ENCODE data around the gene FMC1. TPM values are rescaled to one million over a fixed set of nuclear protein-coding genes. Genes with fewer than 3 reads are reported as not detected.

FMC1 gene
- total RNA-seq, 1 experiment from 2014 or later, result 24.7 TPM

GRCh38 chr7:139370943-139371313 lies 29.8 kb downstream of the FMC1 start:
- H4K20me1 ChIP-seq (ENCODE audit: insufficient read depth, low read depth, low read length), result peaks cover 11% of the 10 kb centered on the region; the same call in 1 of the 2 replicates
- no peaks in the 10 kb centered on the region for H3K9me2 ChIP-seq (replicated peaks; ENCODE audit: insufficient read depth, low read length)
- H3K4me2 ChIP-seq (ENCODE audit: low read depth, low read length, poor library complexity, severe bottlenecking), result no peak overlapping the region
- no peak overlapping the region for H3K4me3 ChIP-seq (ENCODE audit: low read length)
- no peaks in the 10 kb centered on the region for H3K9me3 ChIP-seq (ENCODE audit: low read length)
- H3K79me2 ChIP-seq (ENCODE audit: low read length), result peaks cover 100% of the 10 kb centered on the region
- DNase-seq, result no peak
- no peak overlapping the region for H3K27ac ChIP-seq (ENCODE audit: low read length)
- H3K4me1 ChIP-seq (ENCODE audit: low read length), result peaks cover 12% of the 10 kb centered on the region; the same call in 1 of the 2 replicates
- H2AFZ ChIP-seq (ENCODE audit: low read length), result no peak overlapping the region
- H3K27me3 ChIP-seq (ENCODE audit: low read length), result no peaks in the 10 kb centered on the region
- no peak overlapping the region for H3K9ac ChIP-seq (ENCODE audit: low read length)
- peaks cover 40% of the 10 kb centered on the region; the same call in 1 of the 2 replicates for H3K36me3 ChIP-seq (ENCODE audit: insufficient read depth, low read length)

- Histone ChIP-seq H3K4me1 (ENCODE audit: low read length) (peaks cover 5% of the 10 kb centered on the region; the same call in 1 of the 2 replicates), H3K4me2 (ENCODE audit: low read depth, low read length, poor library complexity, severe bottlenecking) (no peak overlapping the region), H3K4me3 (ENCODE audit: low read length) (no peak overlapping the region), H3K9me2 (replicated peaks; ENCODE audit: insufficient read depth, low read length) (no peaks in the 10 kb centered on the region), H2AFZ (ENCODE audit: low read length) (no peak overlapping the region), H3K9me3 (ENCODE audit: low read length) (no peaks in the 10 kb centered on the region), H3K9ac (ENCODE audit: low read length) (no peak overlapping the region), H3K27ac (ENCODE audit: low read length) (no peak overlapping the region), H3K27me3 (ENCODE audit: low read length) (no peaks in the 10 kb centered on the region), H4K20me1 (ENCODE audit: insufficient read depth, low read depth, low read length) (no peaks in the 10 kb centered on the region), H3K79me2 (ENCODE audit: low read length) (peaks cover 92% of the 10 kb centered on the region), H3K36me3 (ENCODE audit: insufficient read depth, low read length) (peaks cover 50% of the 10 kb centered on the region)
- no peak for DNase-seq
Observed at GRCh38 chr7:139374246-139374645, 33.1 kb downstream of the FMC1 start.

- no peaks in the 10 kb centered on the region for H4K20me1 ChIP-seq (ENCODE audit: insufficient read depth, low read depth, low read length)
- H3K79me2 ChIP-seq (ENCODE audit: low read length), result peaks cover 81% of the 10 kb centered on the region
- peaks cover 39% of the 10 kb centered on the region for H3K36me3 ChIP-seq (ENCODE audit: insufficient read depth, low read length)
Observed at GRCh38 chr7:139382439-139382838, 41.3 kb downstream of the FMC1 start.

GRCh38 chr7:139384611-139385010 lies 43.5 kb downstream of the FMC1 start:
- no peak for DNase-seq
- H3K9me3 ChIP-seq (ENCODE audit: low read length), result no peaks in the 10 kb centered on the region
- H2AFZ ChIP-seq (ENCODE audit: low read length), result no peak overlapping the region
- no peak overlapping the region for H3K9ac ChIP-seq (ENCODE audit: low read length)
- peaks cover 49% of the 10 kb centered on the region for H3K36me3 ChIP-seq (ENCODE audit: insufficient read depth, low read length)
- no peak overlapping the region for H3K27ac ChIP-seq (ENCODE audit: low read length)
- no peak overlapping the region for H3K4me3 ChIP-seq (ENCODE audit: low read length)
- no peaks in the 10 kb centered on the region for H3K9me2 ChIP-seq (replicated peaks; ENCODE audit: insufficient read depth, low read length)
- no peaks in the 10 kb centered on the region for H3K4me1 ChIP-seq (ENCODE audit: low read length)
- 0 out of 2 replicates have a peak, but pooled peaks cover 4% of the 10 kb centered on the region for H4K20me1 ChIP-seq (ENCODE audit: insufficient read depth, low read depth, low read length)
- no peaks in the 10 kb centered on the region for H3K27me3 ChIP-seq (ENCODE audit: low read length)
- H3K4me2 ChIP-seq (ENCODE audit: low read depth, low read length, poor library complexity, severe bottlenecking), result no peak overlapping the region
- peaks cover 86% of the 10 kb centered on the region for H3K79me2 ChIP-seq (ENCODE audit: low read length)

More at GRCh38 chr7:139382439-139382838, 41.3 kb downstream of the FMC1 start:
- Histone ChIP-seq H3K9ac (ENCODE audit: low read length) (no peak overlapping the region), H3K4me2 (ENCODE audit: low read depth, low read length, poor library complexity, severe bottlenecking) (no peak overlapping the region), H3K9me3 (ENCODE audit: low read length) (no peaks in the 10 kb centered on the region), H3K27ac (ENCODE audit: low read length) (no peak overlapping the region), H3K4me1 (ENCODE audit: low read length) (no peaks in the 10 kb centered on the region), H2AFZ (ENCODE audit: low read length) (no peak overlapping the region), H3K9me2 (replicated peaks; ENCODE audit: insufficient read depth, low read length) (no peaks in the 10 kb centered on the region), H3K27me3 (ENCODE audit: low read length) (no peaks in the 10 kb centered on the region), H3K4me3 (ENCODE audit: low read length) (no peak overlapping the region)
- DNase-seq, result no peak

- H2AFZ ChIP-seq (ENCODE audit: low read length), result no peak overlapping the region
Observed at GRCh38 chr7:139387594-139387993, 46.5 kb downstream of the FMC1 start.

GRCh38 chr7:139389091-139389490 lies 48.0 kb downstream of the FMC1 start:
- Histone ChIP-seq H3K36me3 (ENCODE audit: insufficient read depth, low read length) (peaks cover 55% of the 10 kb centered on the region), H3K9ac (ENCODE audit: low read length) (no peak overlapping the region), H3K4me1 (ENCODE audit: low read length) (no peaks in the 10 kb centered on the region), H4K20me1 (ENCODE audit: insufficient read depth, low read depth, low read length) (0 out of 2 replicates have a peak, but pooled peaks cover 4% of the 10 kb centered on the region), H3K79me2 (ENCODE audit: low read length) (peaks cover 92% of the 10 kb centered on the region), H2AFZ (ENCODE audit: low read length) (no peak overlapping the region), H3K9me2 (replicated peaks; ENCODE audit: insufficient read depth, low read length) (no peaks in the 10 kb centered on the region), H3K4me2 (ENCODE audit: low read depth, low read length, poor library complexity, severe bottlenecking) (no peak overlapping the region), H3K9me3 (ENCODE audit: low read length) (no peaks in the 10 kb centered on the region), H3K4me3 (ENCODE audit: low read length) (no peak overlapping the region), H3K27ac (ENCODE audit: low read length) (no peak overlapping the region), H3K27me3 (ENCODE audit: low read length) (no peaks in the 10 kb centered on the region)
- DNase-seq, result no peak

More at GRCh38 chr7:139387594-139387993, 46.5 kb downstream of the FMC1 start:
- Histone ChIP-seq H3K4me2 (ENCODE audit: low read depth, low read length, poor library complexity, severe bottlenecking) (no peak overlapping the region), H3K4me3 (ENCODE audit: low read length) (no peak overlapping the region), H3K27me3 (ENCODE audit: low read length) (no peaks in the 10 kb centered on the region), H3K9me3 (ENCODE audit: low read length) (no peaks in the 10 kb centered on the region), H3K27ac (ENCODE audit: low read length) (no peak overlapping the region), H3K79me2 (ENCODE audit: low read length) (peaks cover 85% of the 10 kb centered on the region), H4K20me1 (ENCODE audit: insufficient read depth, low read depth, low read length) (0 out of 2 replicates have a peak, but pooled peaks cover 4% of the 10 kb centered on the region), H3K9me2 (replicated peaks; ENCODE audit: insufficient read depth, low read length) (no peaks in the 10 kb centered on the region), H3K4me1 (ENCODE audit: low read length) (no peaks in the 10 kb centered on the region), H3K36me3 (ENCODE audit: insufficient read depth, low read length) (peaks cover 58% of the 10 kb centered on the region), H3K9ac (ENCODE audit: low read length) (no peak overlapping the region)
- DNase-seq, result no peak

GRCh38 chr7:139389774-139390173 lies 48.6 kb downstream of the FMC1 start:
- DNase-seq, result no peak
- H3K4me2 ChIP-seq (ENCODE audit: low read depth, low read length, poor library complexity, severe bottlenecking), result no peak overlapping the region
- H3K9me2 ChIP-seq (replicated peaks; ENCODE audit: insufficient read depth, low read length), result no peaks in the 10 kb centered on the region
- no peaks in the 10 kb centered on the region for H3K4me1 ChIP-seq (ENCODE audit: low read length)
- peaks cover 92% of the 10 kb centered on the region for H3K79me2 ChIP-seq (ENCODE audit: low read length)
- no peak overlapping the region for H2AFZ ChIP-seq (ENCODE audit: low read length)
- H3K36me3 ChIP-seq (ENCODE audit: insufficient read depth, low read length), result peaks cover 52% of the 10 kb centered on the region
- no peak overlapping the region for H3K4me3 ChIP-seq (ENCODE audit: low read length)
- H3K9ac ChIP-seq (ENCODE audit: low read length), result no peak overlapping the region
- no peaks in the 10 kb centered on the region for H3K27me3 ChIP-seq (ENCODE audit: low read length)
- no peaks in the 10 kb centered on the region for H3K9me3 ChIP-seq (ENCODE audit: low read length)
- no peak overlapping the region for H3K27ac ChIP-seq (ENCODE audit: low read length)
- H4K20me1 ChIP-seq (ENCODE audit: insufficient read depth, low read depth, low read length), result peaks cover 8% of the 10 kb centered on the region; the same call in 1 of the 2 replicates

GRCh38 chr7:139393621-139394211 lies 52.6 kb downstream of the FMC1 start:
- no peak overlapping the region for H3K4me3 ChIP-seq (ENCODE audit: low read length)
- H3K4me1 ChIP-seq (ENCODE audit: low read length), result no peaks in the 10 kb centered on the region
- H3K9ac ChIP-seq (ENCODE audit: low read length), result no peak overlapping the region
- no peak overlapping the region for H3K4me2 ChIP-seq (ENCODE audit: low read depth, low read length, poor library complexity, severe bottlenecking)
- no peaks in the 10 kb centered on the region for H3K9me3 ChIP-seq (ENCODE audit: low read length)
- H2AFZ ChIP-seq (ENCODE audit: low read length), result no peak overlapping the region
- H3K9me2 ChIP-seq (replicated peaks; ENCODE audit: insufficient read depth, low read length), result no peaks in the 10 kb centered on the region
- H3K36me3 ChIP-seq (ENCODE audit: insufficient read depth, low read length), result peaks cover 61% of the 10 kb centered on the region
- H3K27me3 ChIP-seq (ENCODE audit: low read length), result no peaks in the 10 kb centered on the region
- peaks cover 9% of the 10 kb centered on the region; the same call in 1 of the 2 replicates for H4K20me1 ChIP-seq (ENCODE audit: insufficient read depth, low read depth, low read length)
- peaks cover 93% of the 10 kb centered on the region for H3K79me2 ChIP-seq (ENCODE audit: low read length)
- DNase-seq, result no peak
- no peak overlapping the region for H3K27ac ChIP-seq (ENCODE audit: low read length)

Data from Karpas-422 (cell line).